IMR-90 (cell line): ENCODE measurements around the gene THADA. TPM values are rescaled to one million over a fixed set of nuclear protein-coding genes. Genes with fewer than 3 reads are reported as not detected.

ENCODE experiments used
- ATAC-seq: fragments of 200-7000 bp; cut with Tn5 transposase; 2 replicates; pipeline ENCODE4 v1.9.1; 2020; ENCODE audit warnings: low read depth, mild to moderate bottlenecking, moderate library complexity
- BruUV-seq: library from RNA; stranded (reverse); fragments of 400-500 nt; replicated peaks from 2 replicates; lab custom pipeline; 2021; lab: Mats Ljungman, UMichigan
- CTCF ChIA-PET: fragments of 300-600 bp; formaldehyde crosslinking; extraction: SDS; loops from one replicate; lab custom pipeline; 2021; ENCODE audit warnings: antibody characterized with exemption; lab: Yijun Ruan, JAX
- POLR2A ChIA-PET: fragments of 300-600 bp; sonication (Branson Sonifier 250); formaldehyde crosslinking; loops from one replicate; lab custom pipeline; 2022; ENCODE audit warnings: antibody characterized with exemption; ENCODE audit not compliant: unreplicated experiment; lab: Charles Lee
- DNase-seq: peaks from one replicate; pipeline ENCODE4 v3.0.0; 2013
- H2AFZ ChIP-seq: replicated peaks from 2 replicates; pipeline ENCODE3; 2013; ENCODE audit warnings: low read length, mild to moderate bottlenecking; ENCODE audit not compliant: poor library complexity
- H2AK5ac ChIP-seq: 2 replicates; pipeline ENCODE4 v1.6.1; 2013; ENCODE audit warnings: low read depth, low read length, inconsistent platforms
- H2AK9ac ChIP-seq: replicated peaks from 2 replicates; pipeline ENCODE3; 2013; ENCODE audit warnings: mild to moderate bottlenecking, low read depth, low read length, moderate library complexity; ENCODE audit not compliant: poor library complexity
- H2BK120ac ChIP-seq: 2 replicates; pipeline ENCODE4 v1.6.1; 2013; ENCODE audit warnings: low read depth, low read length, inconsistent platforms
- H2BK15ac ChIP-seq: 3 replicates; pipeline ENCODE4 v1.6.1; 2013; ENCODE audit warnings: low read depth, low read length, inconsistent platforms
- H2BK20ac ChIP-seq: 2 replicates; pipeline ENCODE4 v1.6.1; 2013; ENCODE audit warnings: low read depth, mild to moderate bottlenecking, inconsistent platforms, low read length, moderate library complexity
- H2BK5ac ChIP-seq: 2 replicates; pipeline ENCODE4 v1.6.1; 2013; ENCODE audit warnings: mild to moderate bottlenecking, low read depth, low read length, inconsistent platforms; ENCODE audit not compliant: poor library complexity, severe bottlenecking
- H3K14ac ChIP-seq: replicated peaks from 2 replicates; pipeline ENCODE4 v1.6.1; 2013; ENCODE audit warnings: low read depth, low read length, inconsistent platforms
- H3K18ac ChIP-seq: 2 replicates; pipeline ENCODE4 v1.6.1; 2013; ENCODE audit warnings: low read depth, low read length, control low read depth
- H3K23ac ChIP-seq: 2 replicates; pipeline ENCODE4 v1.6.1; 2013; ENCODE audit warnings: low read depth, low read length, inconsistent platforms
- H3K27ac ChIP-seq: 2 replicates; pipeline ENCODE4 v1.5.1; 2013; ENCODE audit warnings: mild to moderate bottlenecking, control low read depth, low read length; ENCODE audit not compliant: insufficient read depth
- H3K27me3 ChIP-seq: 2 replicates; pipeline ENCODE4 v1.6.1; 2013; ENCODE audit warnings: low read length; ENCODE audit not compliant: control insufficient read depth, insufficient read depth
- H3K36me3 ChIP-seq: 2 replicates; pipeline ENCODE4 v1.6.1; 2013; ENCODE audit warnings: low read length, mixed read lengths; ENCODE audit not compliant: control insufficient read depth, insufficient read depth
- H3K4ac ChIP-seq: 2 replicates; pipeline ENCODE4 v1.6.1; 2013; ENCODE audit warnings: low read depth, low read length, inconsistent platforms
- H3K4me1 ChIP-seq: 2 replicates; pipeline ENCODE4 v1.6.1; 2013; ENCODE audit warnings: low read length, mixed read lengths; ENCODE audit not compliant: control insufficient read depth, insufficient read depth
- H3K4me2 ChIP-seq: 2 replicates; pipeline ENCODE4 v1.6.1; 2013; ENCODE audit warnings: low read depth, mild to moderate bottlenecking, control low read depth, low read length, moderate library complexity
- H3K4me3 ChIP-seq: 2 replicates; pipeline ENCODE4 v1.5.1; 2013; ENCODE audit warnings: low read depth, mild to moderate bottlenecking, control low read depth, low read length, moderate library complexity; ENCODE audit not compliant: insufficient read depth
- H3K56ac ChIP-seq: 2 replicates; pipeline ENCODE4 v1.6.1; 2013; ENCODE audit warnings: low read length, inconsistent platforms; ENCODE audit not compliant: insufficient read depth; ENCODE audit errors: extremely low read depth
- H3K79me1 ChIP-seq, 2 experiments: 2 replicates each; pipeline ENCODE4 v1.6.1; 2013; ENCODE audit warnings: low read length in 2 of 2, inconsistent platforms in 1 of 2, low read depth in 1 of 2
- H3K9ac ChIP-seq: 2 replicates; pipeline ENCODE4 v1.6.1; 2013; ENCODE audit warnings: low read depth, low read length, control low read depth
- H3K9me1 ChIP-seq: 2 replicates; pipeline ENCODE4 v1.6.1; 2013; ENCODE audit warnings: low read length, inconsistent platforms; ENCODE audit not compliant: insufficient read depth
- H3K9me3 ChIP-seq: 2 replicates; pipeline ENCODE4 v1.6.1; 2013; ENCODE audit warnings: low read length; ENCODE audit not compliant: control insufficient read depth, insufficient read depth
- H4K20me1 ChIP-seq: 2 replicates; pipeline ENCODE4 v1.6.1; 2013; ENCODE audit warnings: low read length, inconsistent platforms; ENCODE audit not compliant: insufficient read depth
- H4K5ac ChIP-seq: 2 replicates; pipeline ENCODE4 v1.6.1; 2013; ENCODE audit warnings: mild to moderate bottlenecking, low read depth, low read length, control low read depth
- H4K8ac ChIP-seq, 2 experiments: 2 replicates each; pipeline ENCODE4 v1.6.1; 2013; ENCODE audit warnings: low read depth in 2 of 2, low read length in 2 of 2, control low read depth in 1 of 2, inconsistent platforms in 1 of 2
- H4K91ac ChIP-seq: 2 replicates; pipeline ENCODE4 v1.6.1; 2013; ENCODE audit warnings: low read depth, low read length, inconsistent platforms; ENCODE audit not compliant: insufficient read depth
- BHLHE40 ChIP-seq: fragments of 150-350 bp; IDR thresholded peaks from 2 replicates; pipeline ENCODE4 v1.6.1; 2016; ENCODE audit warnings: mild to moderate bottlenecking, low read depth, low read length
- CEBPB ChIP-seq: IDR thresholded peaks from 2 replicates; pipeline ENCODE4 v1.6.1; 2012; ENCODE audit warnings: low read depth, low read length, improper control_type of control experiment
- CHD1 ChIP-seq: IDR thresholded peaks from 2 replicates; pipeline ENCODE4 v1.6.1; 2012; ENCODE audit warnings: low read depth, low read length, improper control_type of control experiment
- FOS ChIP-seq: fragments of 150-350 bp; IDR thresholded peaks from 2 replicates; pipeline ENCODE4 v1.6.1; 2016; ENCODE audit warnings: low read depth, low read length
- MAFK ChIP-seq: IDR thresholded peaks from 2 replicates; pipeline ENCODE4 v1.6.1; 2012; ENCODE audit warnings: low read depth, low read length, improper control_type of control experiment
- MAZ ChIP-seq: IDR thresholded peaks from 2 replicates; pipeline ENCODE4 v1.6.1; 2012; ENCODE audit warnings: low read depth, mild to moderate bottlenecking, low read length, improper control_type of control experiment, moderate library complexity, borderline replicate concordance
- MXI1 ChIP-seq: IDR thresholded peaks from 2 replicates; pipeline ENCODE4 v1.6.1; 2012; ENCODE audit warnings: low read depth, mild to moderate bottlenecking, low read length, moderate library complexity, borderline replicate concordance
- NFE2L2 ChIP-seq: fragments of 150-350 bp; IDR thresholded peaks from 2 replicates; pipeline ENCODE4 v1.6.1; 2016; ENCODE audit warnings: low read depth, mild to moderate bottlenecking, low read length
- POLR2A ChIP-seq: IDR thresholded peaks from 2 replicates; pipeline ENCODE4 v1.6.1; 2012; ENCODE audit warnings: mild to moderate bottlenecking, low read depth, low read length
- RAD21 ChIP-seq: IDR thresholded peaks from 2 replicates; pipeline ENCODE4 v1.6.1; 2012; ENCODE audit warnings: low read length, improper control_type of control experiment
- RCOR1 ChIP-seq: IDR thresholded peaks from 2 replicates; pipeline ENCODE4 v1.6.1; 2012; ENCODE audit warnings: mild to moderate bottlenecking, low read length, improper control_type of control experiment; ENCODE audit not compliant: insufficient replicate concordance
- RFX5 ChIP-seq: IDR thresholded peaks from 2 replicates; pipeline ENCODE4 v1.8.0; 2012; ENCODE audit warnings: low read depth, mild to moderate bottlenecking, low read length, moderate library complexity
- SMC3 ChIP-seq: fragments of 150-350 bp; IDR thresholded peaks from 2 replicates; pipeline ENCODE4 v1.6.1; 2016; ENCODE audit warnings: low read depth, mild to moderate bottlenecking, antibody characterized with exemption, low read length, moderate library complexity
- WGBS, 2 experiments: methylation state at CpG; one replicate each; pipeline versions ENCODE4 v1.1.5 to v1.1.7; 2013; ENCODE audit warnings: missing lambda C conversion rate in 2 of 2; ENCODE audit not compliant: insufficient read length in 1 of 2; ENCODE audit errors: extremely low coverage in 2 of 2; 5-methylcytosine and 5-hydroxymethylcytosine counted together
- dilution Hi-C: fragments of 300-500 bp; cut with HindIII; formaldehyde crosslinking; loops from one replicate; pipeline ENCODE4 v1.14.3; 2018; ENCODE audit warnings: low sequenced_read_pairs; ENCODE audit not compliant: unreplicated experiment
- in situ Hi-C: fragments of 300-500 bp; cut with MboI; formaldehyde crosslinking; loops from 3 replicates; pipeline ENCODE4 v1.14.3; 2019; ENCODE audit warnings: low sequenced_read_pairs, inconsistent platforms, mixed read lengths
- intact Hi-C: fragments of 100-400 bp; cut with micrococcal nuclease; formaldehyde crosslinking; loops from 2 replicates; pipeline ENCODE4 v1.10.0; 2022
- polyA plus RNA-seq, 3 experiments: library from polyadenylated mRNA; depleted of rRNA; stranded (reverse); fragments of >200 nt; gene quantifications; 2 replicates each; pipeline ENCODE4 v1.2.3, GENCODE V29; 2012; ENCODE audit warnings: low replicate concordance in 1 of 3
- total RNA-seq: library from RNA; depleted of rRNA; stranded (reverse); fragments of >200 nt; gene quantifications from 2 replicates; pipeline ENCODE4 v1.2.3, GENCODE V29; 2012
- TF ChIP-seq, protein P1 (sequence below): fragments of 150-350 bp; IDR thresholded peaks from 2 replicates; pipeline ENCODE4 v1.6.1; 2017; ENCODE audit warnings: mild to moderate bottlenecking, antibody characterized with exemption, low read length, low read depth
- TF ChIP-seq, protein P2 (sequence below): conservative IDR thresholded peaks from 2 replicates; pipeline ENCODE4 v1.5.1; 2012; ENCODE audit warnings: mild to moderate bottlenecking, low read depth, low read length, improper control_type of control experiment
- TF ChIP-seq, protein P3 (sequence below): fragments of 150-350 bp; IDR thresholded peaks from 2 replicates; pipeline ENCODE4 v1.6.1; 2016; ENCODE audit warnings: low read depth, mild to moderate bottlenecking, low read length, moderate library complexity, borderline replicate concordance

Gene THADA
- total and polyA plus RNA-seq, 2 of the 4 experiments (the other 2 are of a cell fraction), result 10.5 to 21.3 TPM

DNA sequence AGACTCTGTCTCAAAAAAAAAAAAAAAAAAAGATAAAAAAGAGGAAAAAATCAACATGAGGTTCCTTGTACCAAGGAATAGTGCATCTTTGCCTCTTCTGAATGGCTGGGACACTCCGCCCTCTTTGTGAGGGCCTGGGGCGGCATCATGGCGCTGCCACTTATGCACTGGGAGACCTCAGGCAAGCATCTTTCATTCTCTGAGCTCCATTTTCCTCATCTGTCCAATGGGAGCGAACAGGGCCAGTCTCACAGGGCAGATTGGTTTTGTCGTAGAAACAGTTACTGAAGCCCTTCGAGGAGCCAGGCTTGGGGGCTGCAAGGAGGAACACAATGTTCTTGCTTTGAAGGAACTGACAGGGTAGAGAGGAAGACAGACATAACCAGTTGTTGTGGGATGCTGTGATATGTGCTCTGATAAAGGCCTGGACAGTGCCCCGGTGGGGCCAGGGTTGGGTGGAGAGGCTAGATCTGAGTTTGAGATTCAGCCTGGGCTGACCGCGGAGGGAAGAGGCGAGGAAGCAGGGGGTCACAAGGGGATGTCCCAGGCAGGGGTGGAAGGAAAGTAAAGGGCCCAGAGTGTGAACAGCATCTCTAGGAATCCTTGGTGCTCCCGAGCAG is 383.5 kb downstream of the THADA start:
- TF ChIP-seq CEBPB (no peak), FOS (no peak), RAD21 (no peak), SMC3 (no peak), RFX5 (no peak), MXI1 (no peak), CHD1 (no peak), RCOR1 (no peak), POLR2A (no peak), MAZ (no peak), NFE2L2 (no peak), MAFK (no peak), BHLHE40 (no peak)
- TF ChIP-seq, protein P1, sequence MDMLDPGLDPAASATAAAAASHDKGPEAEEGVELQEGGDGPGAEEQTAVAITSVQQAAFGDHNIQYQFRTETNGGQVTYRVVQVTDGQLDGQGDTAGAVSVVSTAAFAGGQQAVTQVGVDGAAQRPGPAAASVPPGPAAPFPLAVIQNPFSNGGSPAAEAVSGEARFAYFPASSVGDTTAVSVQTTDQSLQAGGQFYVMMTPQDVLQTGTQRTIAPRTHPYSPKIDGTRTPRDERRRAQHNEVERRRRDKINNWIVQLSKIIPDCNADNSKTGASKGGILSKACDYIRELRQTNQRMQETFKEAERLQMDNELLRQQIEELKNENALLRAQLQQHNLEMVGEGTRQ, result no peak
- TF ChIP-seq, protein P2, sequence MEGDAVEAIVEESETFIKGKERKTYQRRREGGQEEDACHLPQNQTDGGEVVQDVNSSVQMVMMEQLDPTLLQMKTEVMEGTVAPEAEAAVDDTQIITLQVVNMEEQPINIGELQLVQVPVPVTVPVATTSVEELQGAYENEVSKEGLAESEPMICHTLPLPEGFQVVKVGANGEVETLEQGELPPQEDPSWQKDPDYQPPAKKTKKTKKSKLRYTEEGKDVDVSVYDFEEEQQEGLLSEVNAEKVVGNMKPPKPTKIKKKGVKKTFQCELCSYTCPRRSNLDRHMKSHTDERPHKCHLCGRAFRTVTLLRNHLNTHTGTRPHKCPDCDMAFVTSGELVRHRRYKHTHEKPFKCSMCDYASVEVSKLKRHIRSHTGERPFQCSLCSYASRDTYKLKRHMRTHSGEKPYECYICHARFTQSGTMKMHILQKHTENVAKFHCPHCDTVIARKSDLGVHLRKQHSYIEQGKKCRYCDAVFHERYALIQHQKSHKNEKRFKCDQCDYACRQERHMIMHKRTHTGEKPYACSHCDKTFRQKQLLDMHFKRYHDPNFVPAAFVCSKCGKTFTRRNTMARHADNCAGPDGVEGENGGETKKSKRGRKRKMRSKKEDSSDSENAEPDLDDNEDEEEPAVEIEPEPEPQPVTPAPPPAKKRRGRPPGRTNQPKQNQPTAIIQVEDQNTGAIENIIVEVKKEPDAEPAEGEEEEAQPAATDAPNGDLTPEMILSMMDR, result no peak
- TF ChIP-seq, protein P3, sequence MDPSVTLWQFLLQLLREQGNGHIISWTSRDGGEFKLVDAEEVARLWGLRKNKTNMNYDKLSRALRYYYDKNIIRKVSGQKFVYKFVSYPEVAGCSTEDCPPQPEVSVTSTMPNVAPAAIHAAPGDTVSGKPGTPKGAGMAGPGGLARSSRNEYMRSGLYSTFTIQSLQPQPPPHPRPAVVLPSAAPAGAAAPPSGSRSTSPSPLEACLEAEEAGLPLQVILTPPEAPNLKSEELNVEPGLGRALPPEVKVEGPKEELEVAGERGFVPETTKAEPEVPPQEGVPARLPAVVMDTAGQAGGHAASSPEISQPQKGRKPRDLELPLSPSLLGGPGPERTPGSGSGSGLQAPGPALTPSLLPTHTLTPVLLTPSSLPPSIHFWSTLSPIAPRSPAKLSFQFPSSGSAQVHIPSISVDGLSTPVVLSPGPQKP, result no peak
- no TSS peak for BruUV-seq
- no peaks in the 10 kb centered on the region for H4K20me1 ChIP-seq
- H4K8ac ChIP-seq, result no peak overlapping the region
- no peak overlapping the region for H2AK5ac ChIP-seq
- intact Hi-C loops, result no loop called here
- no peak overlapping the region for H4K91ac ChIP-seq
- 100% methylated on average over 6 of the region's 11 CpGs; no CpG with 5 or more reads in 1 of the 2 experiments for WGBS, 2 experiments
- H3K79me1 ChIP-seq, result peaks cover 0 to under 1% of the 10 kb centered on the region in 2 experiments; a peak in 1 of 4 replicates
- DNase-seq, result no peak
- H3K27ac ChIP-seq, result no peak overlapping the region
- peaks cover 7% of the 10 kb centered on the region; the same call in 1 of the 2 replicates for H3K9me1 ChIP-seq
- dilution Hi-C loops, result no loop called here
- no peak overlapping the region for H2BK20ac ChIP-seq
- no peak overlapping the region for H2AFZ ChIP-seq
- in situ Hi-C loops, result no loop called here
- no peak overlapping the region for H3K14ac ChIP-seq
- CTCF ChIA-PET, result no interaction called here
- no peak overlapping the region for H2BK120ac ChIP-seq
- H3K9me3 ChIP-seq, result no peaks in the 10 kb centered on the region
- no peak overlapping the region; the same call in 1 of the 2 replicates for H3K4ac ChIP-seq
- H2AK9ac ChIP-seq, result no peak overlapping the region
- POLR2A ChIA-PET, result no interaction called here
- peaks cover 8% of the 10 kb centered on the region for H3K4me1 ChIP-seq
- no peak overlapping the region for H3K4me2 ChIP-seq
- ATAC-seq, result no peak
- no peak overlapping the region for H3K9ac ChIP-seq
- no peak overlapping the region for H3K4me3 ChIP-seq
- no peak overlapping the region for H2BK15ac ChIP-seq
- no peaks in the 10 kb centered on the region for H3K27me3 ChIP-seq
- no peak overlapping the region for H4K5ac ChIP-seq
- H2BK5ac ChIP-seq, result no peak overlapping the region
- H3K36me3 ChIP-seq, result no peaks in the 10 kb centered on the region
- H3K18ac ChIP-seq, result no peak overlapping the region
- H3K56ac ChIP-seq, result no peak overlapping the region
- no peak overlapping the region for H3K23ac ChIP-seq
